ENCODE data around the gene MED12L. TPM values are rescaled to one million over a fixed set of nuclear protein-coding genes. Genes with fewer than 3 reads are reported as not detected.

The MED12L gene
- total RNA-seq, 1 donor from 2014 or later = 0.97 TPM

DNA sequence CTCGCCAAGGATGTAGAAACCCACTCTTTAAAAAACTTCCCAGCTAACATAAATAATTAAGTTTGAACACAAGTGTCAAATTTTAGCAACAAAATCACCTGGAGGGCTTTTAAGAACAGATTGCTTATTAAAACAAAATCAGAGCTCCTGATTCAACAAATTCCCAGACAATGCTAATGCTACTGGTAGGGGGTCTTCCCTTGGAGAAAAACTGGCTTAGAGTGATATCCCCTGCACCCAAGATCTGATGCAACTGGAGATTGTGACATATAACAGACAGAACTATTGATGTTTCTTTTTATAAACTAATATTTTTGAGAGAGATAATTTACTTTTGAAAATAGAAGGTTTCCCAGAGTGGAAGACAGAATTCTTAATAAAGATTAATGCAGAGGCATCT, 355.5 kb downstream of the MED12L start:
- Mint-ChIP-seq H3K27ac (ENCODE audit: unreplicated experiment) (no peak overlapping the region), H3K36me3 (ENCODE audit: low read depth) (peaks cover 1% of the 10 kb centered on the region), H3K9me3 (ENCODE audit: low read depth) (peaks cover 5% of the 10 kb centered on the region), H3K4me3 (ENCODE audit: unreplicated experiment) (no peak overlapping the region), H3K27me3 (ENCODE audit: low read depth) (peaks cover 2% of the 10 kb centered on the region), H3K4me1 (ENCODE audit: low read depth) (no peaks in the 10 kb centered on the region)
- TF ChIP-seq, protein P1, sequence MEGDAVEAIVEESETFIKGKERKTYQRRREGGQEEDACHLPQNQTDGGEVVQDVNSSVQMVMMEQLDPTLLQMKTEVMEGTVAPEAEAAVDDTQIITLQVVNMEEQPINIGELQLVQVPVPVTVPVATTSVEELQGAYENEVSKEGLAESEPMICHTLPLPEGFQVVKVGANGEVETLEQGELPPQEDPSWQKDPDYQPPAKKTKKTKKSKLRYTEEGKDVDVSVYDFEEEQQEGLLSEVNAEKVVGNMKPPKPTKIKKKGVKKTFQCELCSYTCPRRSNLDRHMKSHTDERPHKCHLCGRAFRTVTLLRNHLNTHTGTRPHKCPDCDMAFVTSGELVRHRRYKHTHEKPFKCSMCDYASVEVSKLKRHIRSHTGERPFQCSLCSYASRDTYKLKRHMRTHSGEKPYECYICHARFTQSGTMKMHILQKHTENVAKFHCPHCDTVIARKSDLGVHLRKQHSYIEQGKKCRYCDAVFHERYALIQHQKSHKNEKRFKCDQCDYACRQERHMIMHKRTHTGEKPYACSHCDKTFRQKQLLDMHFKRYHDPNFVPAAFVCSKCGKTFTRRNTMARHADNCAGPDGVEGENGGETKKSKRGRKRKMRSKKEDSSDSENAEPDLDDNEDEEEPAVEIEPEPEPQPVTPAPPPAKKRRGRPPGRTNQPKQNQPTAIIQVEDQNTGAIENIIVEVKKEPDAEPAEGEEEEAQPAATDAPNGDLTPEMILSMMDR (IDR thresholded peaks at IDR 0.05) = no peak
- DNase-seq (ENCODE audit: low spot score) = no peak

DNA sequence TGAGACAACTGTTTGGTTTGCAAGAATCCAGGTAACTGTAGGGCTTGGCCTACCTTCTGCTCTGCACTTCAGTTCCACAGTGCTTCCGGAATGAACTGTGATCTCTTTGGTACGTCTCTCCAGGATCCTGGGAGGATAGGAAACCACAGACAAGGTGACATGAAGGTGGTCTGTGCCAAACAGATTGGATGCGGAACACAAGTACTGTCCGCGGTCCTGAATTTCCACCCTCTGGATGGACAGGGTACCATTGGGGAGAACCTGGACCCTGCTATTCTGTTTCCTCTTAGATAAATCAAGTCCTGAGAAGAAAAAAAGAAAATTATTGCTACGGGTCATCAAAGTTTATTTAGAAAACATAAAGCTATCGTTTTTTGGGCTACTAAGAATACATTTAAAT, 358.1 kb downstream of the MED12L start:
- Mint-ChIP-seq H3K9me3 (ENCODE audit: low read depth) (peaks cover 5% of the 10 kb centered on the region), H3K4me3 (ENCODE audit: unreplicated experiment) (no peak overlapping the region), H3K4me1 (ENCODE audit: low read depth) (no peaks in the 10 kb centered on the region), H3K27me3 (ENCODE audit: low read depth) (peaks cover 9% of the 10 kb centered on the region), H3K27ac (ENCODE audit: unreplicated experiment) (no peak overlapping the region), H3K36me3 (ENCODE audit: low read depth) (peaks cover 1% of the 10 kb centered on the region)
- TF ChIP-seq, protein P1 (IDR thresholded peaks at IDR 0.05) = no peak
- no peak for DNase-seq (ENCODE audit: low spot score)

DNA sequence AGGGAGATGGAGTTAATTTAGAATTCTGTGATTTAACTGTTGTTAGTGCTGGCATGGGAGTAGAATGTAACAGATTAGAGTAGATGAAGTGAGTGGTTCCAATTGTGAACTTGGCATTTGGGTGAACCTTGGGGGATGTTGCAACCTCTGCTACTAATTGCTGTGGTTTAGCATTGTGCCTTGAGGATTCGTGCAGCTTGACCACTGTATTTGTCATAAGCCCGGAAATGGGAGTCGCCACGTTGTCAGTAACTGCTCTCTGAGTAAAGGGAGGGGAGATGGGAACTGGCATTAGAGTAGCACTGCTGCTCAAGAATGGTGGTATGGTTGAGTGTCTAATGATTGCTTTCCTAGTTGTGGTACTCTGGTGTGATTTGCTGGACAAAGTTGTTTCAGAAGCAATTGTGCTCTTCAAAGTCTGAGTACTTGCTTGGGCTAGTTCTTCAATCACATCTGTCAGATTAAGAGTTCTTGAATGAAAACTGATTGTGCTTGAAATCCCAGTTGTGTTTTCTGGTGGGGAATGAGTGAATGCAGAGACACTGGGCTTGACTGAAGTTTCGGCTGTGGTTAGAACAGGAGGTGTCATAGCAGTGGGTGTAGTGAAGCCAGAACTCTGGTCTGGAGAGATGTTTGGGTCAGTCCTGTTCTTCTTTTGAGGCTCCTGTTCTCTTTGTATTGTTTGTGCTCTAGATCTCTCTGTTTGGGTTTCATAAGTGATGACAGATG, 360.0 kb downstream of the MED12L start:
- Mint-ChIP-seq H3K4me3 (ENCODE audit: unreplicated experiment) (no peak overlapping the region), H3K36me3 (ENCODE audit: low read depth) (peaks cover 1% of the 10 kb centered on the region), H3K9me3 (ENCODE audit: low read depth) (peaks cover 5% of the 10 kb centered on the region), H3K27me3 (ENCODE audit: low read depth) (peaks cover 12% of the 10 kb centered on the region), H3K27ac (ENCODE audit: unreplicated experiment) (no peak overlapping the region), H3K4me1 (ENCODE audit: low read depth) (no peaks in the 10 kb centered on the region)
- DNase-seq (ENCODE audit: low spot score) = no peak
- TF ChIP-seq, protein P1 (IDR thresholded peaks at IDR 0.05) = no peak

DNA sequence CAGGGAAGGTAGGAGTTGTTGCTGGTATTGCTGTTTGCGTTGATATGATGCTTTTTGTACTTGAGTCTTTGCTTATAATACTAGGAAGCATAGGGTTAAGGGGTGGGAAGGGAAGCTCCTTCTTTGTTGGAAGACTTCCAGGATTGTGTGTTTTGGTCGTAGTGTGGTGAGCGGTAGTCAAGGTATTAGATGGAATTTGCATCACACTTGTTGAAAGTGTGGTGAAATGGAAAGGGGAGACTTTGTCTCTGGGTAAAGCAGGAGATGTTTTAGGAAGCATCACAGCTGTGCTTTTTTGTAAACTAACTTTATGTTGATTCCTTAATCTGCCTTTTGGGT, 360.5 kb downstream of the MED12L start:
- Mint-ChIP-seq H3K4me1 (ENCODE audit: low read depth) (no peaks in the 10 kb centered on the region), H3K27me3 (ENCODE audit: low read depth) (peaks cover 12% of the 10 kb centered on the region), H3K27ac (ENCODE audit: unreplicated experiment) (no peak overlapping the region), H3K36me3 (ENCODE audit: low read depth) (peaks cover 1% of the 10 kb centered on the region), H3K9me3 (ENCODE audit: low read depth) (peaks cover 5% of the 10 kb centered on the region), H3K4me3 (ENCODE audit: unreplicated experiment) (no peak overlapping the region)
- TF ChIP-seq, protein P1 (IDR thresholded peaks at IDR 0.05) = no peak
- DNase-seq (ENCODE audit: low spot score) = no peak

DNA sequence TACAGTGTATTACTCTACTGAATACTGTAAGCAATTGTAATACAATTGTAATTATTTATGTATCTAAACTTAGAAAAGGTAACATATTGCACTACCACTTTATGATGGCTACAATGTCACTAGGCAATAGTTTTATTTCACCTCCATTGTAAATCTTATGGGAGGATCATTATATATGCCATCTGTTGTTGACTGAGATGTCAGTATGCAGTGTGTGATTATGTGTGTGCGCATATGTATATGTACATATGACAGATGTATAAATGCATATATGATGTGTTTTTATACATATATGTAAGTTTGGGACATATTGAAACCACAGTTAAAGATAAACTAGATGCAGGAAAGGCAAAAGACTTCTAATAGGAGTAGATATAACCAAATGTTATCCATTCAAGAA, 366.9 kb downstream of the MED12L start:
- no peaks in the 10 kb centered on the region for H3K36me3 Mint-ChIP-seq (ENCODE audit: low read depth)
- peaks cover 6% of the 10 kb centered on the region for H3K27me3 Mint-ChIP-seq (ENCODE audit: low read depth)

More for the DNA sequence above, 366.9 kb downstream of the MED12L start:
- no peak overlapping the region for H3K4me3 Mint-ChIP-seq (ENCODE audit: unreplicated experiment)
- no peaks in the 10 kb centered on the region for H3K9me3 Mint-ChIP-seq (ENCODE audit: low read depth)
- H3K4me1 Mint-ChIP-seq (ENCODE audit: low read depth) = no peaks in the 10 kb centered on the region
- TF ChIP-seq, protein P1 (IDR thresholded peaks at IDR 0.05) = no peak
- no peak overlapping the region for H3K27ac Mint-ChIP-seq (ENCODE audit: unreplicated experiment)
- no peak for DNase-seq (ENCODE audit: low spot score)

All from chondrocyte (in vitro differentiated cells).